ENCODE data around the gene TSPO. TPM values are rescaled to one million over a fixed set of nuclear protein-coding genes. Genes with fewer than 3 reads are reported as not detected.
A peak's percentile ranks its signal among the peaks of the same experiment; 100 is the strongest.

Gene TSPO
- total and polyA plus RNA-seq, 4 donors, result 86.1 to 707 (median 284) TPM

DNA sequence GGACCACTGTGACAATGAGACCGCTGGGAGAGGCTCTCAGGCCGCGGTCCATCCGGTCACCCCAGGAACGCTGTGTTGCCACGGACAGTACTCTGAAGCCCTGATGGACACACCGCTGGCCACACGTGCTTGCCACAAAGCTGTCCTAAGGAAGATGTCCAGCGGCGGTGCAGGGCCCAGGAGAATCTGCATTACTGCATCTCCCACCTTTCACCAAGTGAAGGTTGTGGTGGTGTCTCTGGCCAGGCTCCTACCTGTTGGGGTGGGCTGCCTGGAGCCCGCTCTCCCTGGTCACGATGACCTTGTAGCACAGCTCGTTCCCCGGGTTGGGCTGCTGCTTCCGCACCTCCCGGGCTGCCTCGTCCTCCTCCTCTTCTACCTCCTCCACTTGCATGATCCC is 31.4 kb downstream of the TSPO start:
- Histone ChIP-seq H3K4me3 (no peak overlapping the region), H3K27ac (ENCODE audit: low read depth in 1 of 2, low read length in 1 of 2) (no peak overlapping the region), H3K9ac (ENCODE audit: insufficient read depth in 1 of 2, low read length in 2 of 2) (no peak overlapping the region), H3K27me3 (ENCODE audit: control insufficient read depth in 3 of 3, insufficient read depth in 3 of 3, low read length in 2 of 3) (no peaks in the 10 kb centered on the region), H3K36me3 (ENCODE audit: control insufficient read depth in 4 of 4, insufficient read depth in 4 of 4, low read length in 4 of 4) (peaks cover 0 to 28% (median 12%) of the 10 kb centered on the region in 4 donors), H3K9me3 (ENCODE audit: control insufficient read depth in 4 of 4, insufficient read depth in 3 of 4, low read length in 3 of 4) (no peaks in the 10 kb centered on the region), H3K4me1 (ENCODE audit: control insufficient read depth in 5 of 5, insufficient read depth in 5 of 5, low read length in 5 of 5) (peaks cover 0 to 18% (median 14%) of the 10 kb centered on the region in 5 donors)
- no peak for ATAC-seq (ENCODE audit: insufficient read depth, low FRiP score)
- TF ChIP-seq, protein P1, sequence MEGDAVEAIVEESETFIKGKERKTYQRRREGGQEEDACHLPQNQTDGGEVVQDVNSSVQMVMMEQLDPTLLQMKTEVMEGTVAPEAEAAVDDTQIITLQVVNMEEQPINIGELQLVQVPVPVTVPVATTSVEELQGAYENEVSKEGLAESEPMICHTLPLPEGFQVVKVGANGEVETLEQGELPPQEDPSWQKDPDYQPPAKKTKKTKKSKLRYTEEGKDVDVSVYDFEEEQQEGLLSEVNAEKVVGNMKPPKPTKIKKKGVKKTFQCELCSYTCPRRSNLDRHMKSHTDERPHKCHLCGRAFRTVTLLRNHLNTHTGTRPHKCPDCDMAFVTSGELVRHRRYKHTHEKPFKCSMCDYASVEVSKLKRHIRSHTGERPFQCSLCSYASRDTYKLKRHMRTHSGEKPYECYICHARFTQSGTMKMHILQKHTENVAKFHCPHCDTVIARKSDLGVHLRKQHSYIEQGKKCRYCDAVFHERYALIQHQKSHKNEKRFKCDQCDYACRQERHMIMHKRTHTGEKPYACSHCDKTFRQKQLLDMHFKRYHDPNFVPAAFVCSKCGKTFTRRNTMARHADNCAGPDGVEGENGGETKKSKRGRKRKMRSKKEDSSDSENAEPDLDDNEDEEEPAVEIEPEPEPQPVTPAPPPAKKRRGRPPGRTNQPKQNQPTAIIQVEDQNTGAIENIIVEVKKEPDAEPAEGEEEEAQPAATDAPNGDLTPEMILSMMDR (IDR thresholded peaks at IDR 0.05; ENCODE audit: control extremely low read depth, extremely low read depth), result no peak
- no peak for DNase-seq
- WGBS, 2 donors, result 95 to 96% methylated on average over 17 of the region's 17 CpGs

GRCh38 chr22:43183496-43184277 is 32.3 kb downstream of the TSPO start:
- no peak for ATAC-seq (ENCODE audit: insufficient read depth, low FRiP score)
- no peak overlapping the region for H3K9ac ChIP-seq (ENCODE audit: insufficient read depth in 1 of 2, low read length in 2 of 2)
- H3K9me3 ChIP-seq (ENCODE audit: control insufficient read depth in 4 of 4, insufficient read depth in 3 of 4, low read length in 3 of 4), result no peaks in the 10 kb centered on the region
- no peaks in the 10 kb centered on the region for H3K27me3 ChIP-seq (ENCODE audit: control insufficient read depth in 3 of 3, insufficient read depth in 3 of 3, low read length in 2 of 3)
- H3K4me3 ChIP-seq, result no peak overlapping the region
- WGBS, 2 donors, result 74 to 78% methylated on average over 12 of the region's 12 CpGs
- no peak overlapping the region for H3K27ac ChIP-seq (ENCODE audit: low read depth in 1 of 2, low read length in 1 of 2)
- H3K4me1 ChIP-seq (ENCODE audit: control insufficient read depth in 5 of 5, insufficient read depth in 5 of 5, low read length in 5 of 5), result peaks cover 0 to 20% (median 17%) of the 10 kb centered on the region in 5 donors
- TF ChIP-seq, protein P1 (IDR thresholded peaks at IDR 0.05; ENCODE audit: control extremely low read depth, extremely low read depth), result no peak
- no peak for DNase-seq
- peaks cover 0 to 25% (median 10%) of the 10 kb centered on the region in 4 donors for H3K36me3 ChIP-seq (ENCODE audit: control insufficient read depth in 4 of 4, insufficient read depth in 4 of 4, low read length in 4 of 4)

DNA sequence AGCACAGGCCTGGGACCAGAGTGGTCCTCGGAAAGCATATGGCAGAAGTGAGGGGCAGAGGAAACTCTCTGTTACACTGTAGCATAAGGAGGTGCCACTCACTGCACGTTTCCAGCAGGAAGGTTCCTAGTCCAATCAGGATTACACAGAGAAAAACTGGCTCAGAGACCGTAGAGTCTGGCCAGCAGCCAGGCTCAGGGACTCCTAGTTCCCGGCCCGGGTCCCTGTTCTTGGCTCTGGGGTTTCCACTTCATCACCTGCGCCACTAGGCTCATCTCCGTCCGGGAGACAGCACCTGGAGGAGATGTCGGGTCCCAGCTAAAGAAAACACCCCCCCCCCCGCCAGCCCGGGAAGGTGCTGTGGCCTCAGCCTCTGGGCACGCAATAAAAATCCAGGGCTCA is 34.5 kb downstream of the TSPO start:
- Histone ChIP-seq H3K27ac (ENCODE audit: low read depth in 1 of 2, low read length in 1 of 2) (no peak overlapping the region), H3K4me3 (no peak overlapping the region), H3K27me3 (ENCODE audit: control insufficient read depth in 3 of 3, insufficient read depth in 3 of 3, low read length in 2 of 3) (no peaks in the 10 kb centered on the region), H3K9ac (ENCODE audit: insufficient read depth in 1 of 2, low read length in 2 of 2) (no peak overlapping the region), H3K36me3 (ENCODE audit: control insufficient read depth in 4 of 4, insufficient read depth in 4 of 4, low read length in 4 of 4) (peaks cover 0 to 8% (median 1%) of the 10 kb centered on the region in 4 donors), H3K9me3 (ENCODE audit: control insufficient read depth in 4 of 4, insufficient read depth in 3 of 4, low read length in 3 of 4) (no peaks in the 10 kb centered on the region), H3K4me1 (ENCODE audit: control insufficient read depth in 5 of 5, insufficient read depth in 5 of 5, low read length in 5 of 5) (peaks cover 0 to 20% (median 15%) of the 10 kb centered on the region in 5 donors)
- TF ChIP-seq, protein P1 (IDR thresholded peaks at IDR 0.05; ENCODE audit: control extremely low read depth, extremely low read depth), result no peak
- WGBS, 2 donors, result 22 to 46% methylated on average over 12 of the region's 12 CpGs
- peak; percentile 50 to 79 (median 69) for DNase-seq
- ATAC-seq (ENCODE audit: insufficient read depth, low FRiP score), result no peak
